RWPE2 (cell line): ENCODE data around the gene STRIT1.

Experiments
- ATAC-seq: fragments of 200-7000 bp; cut with Tn5 transposase; 3 replicates; pipeline ENCODE4 v1.9.1; 2021; ENCODE audit warnings: low read depth
- DNase-seq: peaks from one replicate; pipeline ENCODE4 v3.0.0-alpha.2; 2020; ENCODE audit warnings: low spot score
- H3K27ac ChIP-seq: fragments of 450-650 bp; 2 replicates; pipeline ENCODE4 v1.5.1; 2017; ENCODE audit warnings: mild to moderate bottlenecking; ENCODE audit not compliant: poor library complexity, severe bottlenecking
- H3K27me3 ChIP-seq: fragments of 250-450 bp; sonication (Bioruptor Pico); 2 replicates; pipeline ENCODE4 v1.5.1; 2021; ENCODE audit warnings: mild to moderate bottlenecking, moderate library complexity; ENCODE audit not compliant: insufficient read depth, poor library complexity, severe bottlenecking
- H3K36me3 ChIP-seq: fragments of 250-450 bp; sonication (Bioruptor Pico); 2 replicates; pipeline ENCODE4 v1.5.1; 2020; ENCODE audit warnings: low read depth, mild to moderate bottlenecking, moderate library complexity
- H3K4me1 ChIP-seq: fragments of 250-450 bp; sonication (Bioruptor Pico); 2 replicates; pipeline ENCODE4 v1.5.1; 2021; ENCODE audit warnings: mild to moderate bottlenecking, moderate library complexity; ENCODE audit not compliant: insufficient read depth, poor library complexity, severe bottlenecking
- H3K4me3 ChIP-seq: fragments of 250-450 bp; sonication (Bioruptor Pico); 2 replicates; pipeline ENCODE4 v1.5.1; 2021; ENCODE audit warnings: mild to moderate bottlenecking, moderate library complexity; ENCODE audit not compliant: severe bottlenecking
- H3K9me3 ChIP-seq: fragments of 250-450 bp; sonication (Bioruptor Pico); 2 replicates; pipeline ENCODE4 v1.5.1; 2021; ENCODE audit warnings: mild to moderate bottlenecking, moderate library complexity; ENCODE audit not compliant: severe bottlenecking
- CTCF ChIP-seq: fragments of 450-650 bp; IDR thresholded peaks from one replicate; pipeline ENCODE4 v1.5.1; 2017; ENCODE audit warnings: mild to moderate bottlenecking, moderate library complexity; ENCODE audit not compliant: poor library complexity, severe bottlenecking

Gene STRIT1

GRCh38 chr3:155308831-155309230 lies 15.3 kb upstream of the STRIT1 start:
- no peak for DNase-seq
- Histone ChIP-seq H3K27ac (no peak overlapping the region), H3K4me3 (no peak overlapping the region), H3K36me3 (no peaks in the 10 kb centered on the region), H3K27me3 (no peaks in the 10 kb centered on the region), H3K4me1 (peaks cover 11% of the 10 kb centered on the region), H3K9me3 (no peaks in the 10 kb centered on the region)
- no peak for TF ChIP-seq CTCF
- ATAC-seq: no peak

- H3K36me3 ChIP-seq: no peaks in the 10 kb centered on the region
- no peaks in the 10 kb centered on the region for H3K27me3 ChIP-seq
- H3K4me1 ChIP-seq: no peaks in the 10 kb centered on the region
- no peak overlapping the region for H3K27ac ChIP-seq
- ATAC-seq: no peak
- TF ChIP-seq CTCF: no peak
- H3K9me3 ChIP-seq: no peaks in the 10 kb centered on the region
- no peak for DNase-seq
- no peak overlapping the region for H3K4me3 ChIP-seq
Measured at GRCh38 chr3:155307183-155307582, 13.7 kb upstream of the STRIT1 start.

GRCh38 chr3:155304394-155304793 lies 10.9 kb upstream of the STRIT1 start:
- Histone ChIP-seq H3K4me1 (no peaks in the 10 kb centered on the region), H3K4me3 (no peak overlapping the region), H3K27me3 (no peaks in the 10 kb centered on the region), H3K36me3 (no peaks in the 10 kb centered on the region), H3K9me3 (no peaks in the 10 kb centered on the region), H3K27ac (no peak overlapping the region)
- ATAC-seq (no peak), DNase-seq (no peak)
- no peak for TF ChIP-seq CTCF

GRCh38 chr3:155303540-155304097 lies 10.1 kb upstream of the STRIT1 start:
- no peaks in the 10 kb centered on the region for H3K9me3 ChIP-seq
- H3K4me3 ChIP-seq: no peak overlapping the region
- H3K27me3 ChIP-seq: no peaks in the 10 kb centered on the region
- no peak for ATAC-seq
- no peaks in the 10 kb centered on the region for H3K36me3 ChIP-seq
- DNase-seq: no peak
- TF ChIP-seq CTCF: no peak
- H3K27ac ChIP-seq: no peak overlapping the region
- H3K4me1 ChIP-seq: no peaks in the 10 kb centered on the region

GRCh38 chr3:155302891-155303290 lies 9.4 kb upstream of the STRIT1 start:
- Histone ChIP-seq H3K4me3 (no peak overlapping the region), H3K36me3 (no peaks in the 10 kb centered on the region), H3K27ac (no peak overlapping the region), H3K4me1 (no peaks in the 10 kb centered on the region), H3K27me3 (no peaks in the 10 kb centered on the region), H3K9me3 (no peaks in the 10 kb centered on the region)
- DNase-seq (no peak), ATAC-seq (no peak)
- TF ChIP-seq CTCF: no peak
